ENCODE data around the gene BMPER.

The BMPER gene

GRCh38 chr7:34189031-34189430 lies 283.7 kb downstream of the BMPER start:
- in situ Hi-C loops (cut with MboI; ENCODE audit: low pct_unique_long_range_greater_than_20kb, low sequenced_read_pairs), result no loop called here
- DNase-seq, result no peak

GRCh38 chr7:34190299-34190698 lies 285.0 kb downstream of the BMPER start:
- no peak for DNase-seq
- in situ Hi-C loops (cut with MboI; ENCODE audit: low pct_unique_long_range_greater_than_20kb, low sequenced_read_pairs), result no loop called here

GRCh38 chr7:34191162-34191561 lies 285.8 kb downstream of the BMPER start:
- in situ Hi-C loops (cut with MboI; ENCODE audit: low pct_unique_long_range_greater_than_20kb, low sequenced_read_pairs), result no loop called here
- no peak for DNase-seq

- DNase-seq, result no peak
- in situ Hi-C loops (cut with MboI; ENCODE audit: low pct_unique_long_range_greater_than_20kb, low sequenced_read_pairs), result no loop called here
Observed at GRCh38 chr7:34191771-34192479, 286.6 kb downstream of the BMPER start.

- in situ Hi-C loops (cut with MboI; ENCODE audit: low pct_unique_long_range_greater_than_20kb, low sequenced_read_pairs), result no loop called here
- no peak for DNase-seq
Observed at GRCh38 chr7:34192906-34193305, 287.6 kb downstream of the BMPER start.

- DNase-seq, result no peak
- in situ Hi-C loops (cut with MboI; ENCODE audit: low pct_unique_long_range_greater_than_20kb, low sequenced_read_pairs), result no loop called here
Observed at GRCh38 chr7:34198231-34198641, 292.9 kb downstream of the BMPER start.
